Stimulated activated CD4-positive, alpha-beta T cell treated with anti-CD3 and anti-CD28 coated beads, Interleukin-1b, Interleukin-23, amount 100 ng/mL, for 1 hour (primary cell): ENCODE results near the gene RCAN1.

Source experiments
- DNase-seq, 2 donors: peaks; one replicate each; pipeline ENCODE4 v3.0.0-alpha.2; 2020; ENCODE audit warnings: low read depth in 2 of 2

The RCAN1 gene

DNA sequence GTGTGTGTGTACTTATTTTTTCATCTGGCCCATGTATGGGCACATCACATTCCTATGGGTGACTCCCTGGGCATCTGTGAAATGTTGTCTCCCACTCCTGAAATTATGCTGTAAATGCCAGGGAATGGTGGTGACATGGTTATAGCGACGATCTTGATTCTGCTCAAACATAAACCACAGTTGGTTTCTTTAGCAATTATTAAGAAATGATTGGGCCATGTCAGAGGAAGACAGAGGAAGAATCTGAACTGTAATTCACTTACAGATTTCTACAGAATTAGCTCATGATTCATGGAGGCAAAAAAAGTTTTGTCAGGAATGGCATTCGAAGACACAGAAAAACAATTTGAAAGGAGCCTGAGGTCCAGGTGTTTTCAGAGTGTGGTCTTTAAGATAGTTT is 77.1 kb downstream of the RCAN1 start:
- no peak for DNase-seq

DNA sequence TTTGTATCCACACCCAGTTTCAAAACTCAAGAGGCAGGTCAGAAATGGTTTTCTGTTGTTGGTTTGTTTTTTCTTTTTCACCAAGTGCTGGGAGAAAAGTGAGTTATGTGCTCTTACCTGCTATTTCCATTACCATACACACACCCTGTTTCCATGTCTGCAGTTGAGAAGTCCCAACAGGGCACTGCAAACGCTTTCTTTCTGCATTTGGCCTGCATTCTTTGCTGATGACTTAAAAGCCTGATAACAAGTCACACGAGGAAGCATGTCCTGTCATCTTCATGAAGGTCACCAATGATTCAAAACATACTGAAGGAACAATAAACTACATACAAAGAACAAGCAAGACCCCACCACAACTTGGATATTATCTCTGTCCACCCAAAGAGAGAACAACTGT is 78.1 kb downstream of the RCAN1 start:
- no peak for DNase-seq

DNA sequence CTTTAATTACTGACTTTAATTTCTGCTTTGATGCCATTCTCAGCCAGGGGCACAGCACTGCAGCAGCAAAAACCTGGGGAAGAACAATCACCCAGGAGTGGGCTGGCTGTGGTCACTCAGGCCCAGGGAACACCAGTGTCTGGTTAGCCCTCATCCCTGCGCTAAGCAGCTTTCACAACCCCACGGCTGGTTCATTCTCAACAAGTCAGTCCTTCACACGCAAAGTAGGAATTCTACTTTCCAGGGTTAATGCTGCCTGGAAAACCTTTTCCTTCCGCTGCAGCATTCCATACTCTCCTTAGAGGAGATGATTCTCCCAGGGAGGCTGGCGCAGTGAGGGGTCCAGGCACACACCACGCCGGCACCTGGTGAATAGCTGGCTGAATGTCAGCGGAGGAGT is 78.6 kb downstream of the RCAN1 start:
- DNase-seq: no peak

DNA sequence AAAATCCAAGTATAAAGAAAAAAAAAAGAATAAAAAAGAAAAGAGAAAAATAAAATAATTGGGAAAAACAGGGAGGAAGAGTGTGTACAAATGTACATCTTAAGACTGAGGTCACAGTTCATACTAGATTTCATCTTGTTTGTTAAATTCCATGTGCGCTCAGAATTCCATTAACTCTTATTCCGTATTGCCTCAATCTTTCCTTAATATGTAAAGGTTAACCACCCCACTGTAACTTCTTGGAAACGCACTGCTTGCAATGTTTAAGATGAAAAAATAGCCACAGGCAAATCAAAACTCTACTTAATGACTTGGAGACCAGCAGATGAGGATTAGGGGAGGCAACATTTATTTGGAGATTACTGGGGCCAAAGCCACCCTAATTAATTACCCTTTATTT is 79.0 kb downstream of the RCAN1 start:
- DNase-seq: no peak

DNA sequence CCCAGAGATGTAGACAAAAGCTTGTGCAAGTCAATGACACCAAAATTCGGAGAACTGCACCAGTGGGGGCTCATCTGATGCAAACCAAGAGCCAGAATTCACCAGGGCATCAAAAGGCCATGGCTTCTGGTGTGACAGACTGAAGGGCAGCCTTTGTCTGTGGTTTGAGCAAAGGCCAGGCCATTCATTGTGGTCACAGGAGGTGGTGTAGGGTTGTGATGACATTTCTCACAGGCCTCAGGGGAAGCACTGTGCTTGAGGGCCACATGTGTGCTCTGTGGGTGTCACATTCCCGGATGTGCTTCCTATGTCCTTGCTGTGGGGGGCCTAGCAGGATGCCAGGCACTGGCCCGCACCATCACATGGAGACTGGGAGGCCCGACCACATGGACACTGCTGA is 80.4 kb downstream of the RCAN1 start:
- no peak for DNase-seq

DNA sequence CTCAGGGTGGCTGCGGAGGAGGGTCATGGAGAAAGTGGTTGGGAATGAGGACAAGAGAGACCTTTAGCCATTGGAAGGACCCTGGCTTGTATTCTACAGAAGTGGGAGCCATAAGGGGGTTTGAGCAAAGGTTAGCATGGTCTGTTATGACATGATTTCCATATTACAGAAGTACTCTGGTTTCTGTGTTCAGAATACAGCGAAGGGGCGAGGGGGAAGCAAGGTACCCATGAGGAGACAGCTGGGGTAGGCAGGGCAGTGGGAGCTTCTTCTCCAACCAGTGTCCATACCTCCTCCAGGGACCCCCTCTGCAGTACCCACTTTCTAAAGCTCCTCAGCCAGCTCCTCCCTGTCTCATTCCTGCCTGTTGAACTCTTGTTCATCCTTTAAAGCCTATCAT is 81.0 kb downstream of the RCAN1 start:
- no peak for DNase-seq

DNA sequence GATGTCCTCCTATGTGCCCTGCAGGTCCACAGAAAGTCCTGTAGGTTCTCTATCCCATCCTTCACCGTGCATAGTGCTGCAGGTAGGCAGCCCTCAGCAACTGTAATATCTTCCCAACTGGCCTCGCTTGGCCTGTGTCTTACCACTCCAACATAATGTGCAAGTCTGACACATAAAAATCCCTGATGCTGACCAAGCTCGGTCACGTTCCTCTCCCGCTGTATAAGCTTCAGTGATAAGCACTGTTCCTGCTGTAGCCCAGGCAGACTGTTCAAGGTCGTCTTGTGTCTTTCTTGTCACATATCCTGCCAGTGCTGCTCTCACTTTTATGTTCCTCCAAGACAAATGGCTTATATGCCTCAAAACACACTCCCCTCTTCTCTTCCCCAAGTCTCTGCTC is 83.5 kb downstream of the RCAN1 start:
- no peak for DNase-seq

DNA sequence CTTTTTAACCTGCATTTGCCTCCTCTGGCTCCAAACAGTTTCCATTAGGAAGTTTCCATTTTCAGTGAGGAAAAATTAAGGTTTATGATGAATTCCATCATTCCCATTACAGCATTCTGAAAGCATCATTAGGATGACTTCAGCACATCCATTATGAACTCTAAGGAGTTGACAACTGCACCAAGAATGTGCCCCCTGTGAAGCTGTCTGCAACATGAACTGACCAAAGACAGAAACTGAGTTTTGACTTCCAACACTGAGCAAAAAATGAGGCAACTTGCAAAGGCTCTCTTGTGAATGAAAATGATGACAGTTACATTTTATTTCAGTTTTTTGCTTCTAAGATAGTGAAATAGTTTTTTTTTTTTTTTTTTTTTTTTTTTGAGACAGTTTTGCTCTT is 84.7 kb downstream of the RCAN1 start:
- DNase-seq: no peak

DNA sequence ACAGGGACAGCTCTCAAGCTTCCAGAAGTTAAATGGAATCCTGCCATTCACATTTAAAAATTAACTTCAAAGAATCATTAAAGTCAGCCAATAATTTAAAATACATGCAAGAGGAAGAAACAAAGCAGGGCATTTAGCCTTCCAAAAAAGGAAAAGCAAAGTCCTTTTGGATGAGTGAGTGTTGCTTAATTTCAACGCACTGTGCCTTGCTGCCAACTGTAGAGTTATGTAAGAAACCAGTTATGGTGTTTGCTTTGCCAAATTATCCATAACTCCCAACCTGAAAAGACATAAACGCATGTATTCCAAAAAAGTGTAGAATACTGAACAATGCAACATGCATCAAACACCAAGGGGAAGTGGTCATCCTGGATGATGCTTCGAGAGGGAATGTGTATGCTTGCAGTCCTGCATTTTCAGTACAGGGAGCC is 86.8 kb downstream of the RCAN1 start:
- no peak for DNase-seq

DNA sequence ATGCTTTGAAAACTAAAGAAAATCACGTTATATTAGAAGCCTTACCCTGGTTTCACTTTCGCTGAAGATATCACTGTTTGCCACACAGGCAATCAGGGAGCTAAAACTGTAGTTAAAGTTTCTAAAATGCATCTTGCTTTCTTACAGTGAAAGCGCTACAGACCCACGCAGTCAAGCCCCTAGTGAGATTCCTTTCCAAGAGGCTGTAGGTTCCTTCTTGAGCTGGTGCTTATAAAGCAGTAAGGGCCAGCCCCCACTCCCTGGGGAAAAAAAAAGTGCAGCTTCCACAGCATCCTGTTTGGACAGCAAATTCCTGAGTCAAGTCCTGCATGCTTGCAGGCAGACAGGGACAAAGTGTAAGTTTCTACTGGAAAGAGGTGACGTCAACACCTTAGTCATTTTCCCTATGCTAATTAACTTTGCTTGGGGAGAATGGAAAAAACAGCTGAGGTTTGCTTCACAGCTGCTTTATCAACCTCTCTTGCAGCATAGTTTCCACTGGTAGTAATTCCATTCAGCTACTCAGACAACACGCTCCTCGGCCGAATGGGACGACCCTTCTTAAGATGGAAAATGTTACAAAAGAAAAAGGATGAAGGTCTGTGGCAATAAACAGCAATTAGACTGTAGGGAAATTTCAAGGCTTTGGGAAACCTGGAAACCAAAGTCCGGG is 88.2 kb downstream of the RCAN1 start:
- DNase-seq: no peak

DNA sequence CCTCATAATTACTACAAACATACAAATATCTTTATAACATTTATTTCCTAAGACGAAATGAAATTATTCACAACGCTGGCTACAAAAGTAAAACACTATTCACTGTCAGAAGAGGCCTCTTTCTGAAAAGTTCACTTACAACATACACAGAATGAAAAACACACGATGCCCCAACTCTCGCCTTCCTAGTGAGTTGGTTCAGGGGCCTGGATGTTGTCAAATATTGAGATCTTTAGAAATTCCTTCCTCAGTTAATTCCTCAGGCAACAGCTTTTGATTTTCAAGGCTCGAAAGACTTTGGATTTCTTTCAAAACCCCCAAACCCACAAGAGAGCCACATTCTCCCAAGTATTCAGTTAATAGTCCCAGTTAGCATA is 88.7 kb downstream of the RCAN1 start:
- DNase-seq: no peak

DNA sequence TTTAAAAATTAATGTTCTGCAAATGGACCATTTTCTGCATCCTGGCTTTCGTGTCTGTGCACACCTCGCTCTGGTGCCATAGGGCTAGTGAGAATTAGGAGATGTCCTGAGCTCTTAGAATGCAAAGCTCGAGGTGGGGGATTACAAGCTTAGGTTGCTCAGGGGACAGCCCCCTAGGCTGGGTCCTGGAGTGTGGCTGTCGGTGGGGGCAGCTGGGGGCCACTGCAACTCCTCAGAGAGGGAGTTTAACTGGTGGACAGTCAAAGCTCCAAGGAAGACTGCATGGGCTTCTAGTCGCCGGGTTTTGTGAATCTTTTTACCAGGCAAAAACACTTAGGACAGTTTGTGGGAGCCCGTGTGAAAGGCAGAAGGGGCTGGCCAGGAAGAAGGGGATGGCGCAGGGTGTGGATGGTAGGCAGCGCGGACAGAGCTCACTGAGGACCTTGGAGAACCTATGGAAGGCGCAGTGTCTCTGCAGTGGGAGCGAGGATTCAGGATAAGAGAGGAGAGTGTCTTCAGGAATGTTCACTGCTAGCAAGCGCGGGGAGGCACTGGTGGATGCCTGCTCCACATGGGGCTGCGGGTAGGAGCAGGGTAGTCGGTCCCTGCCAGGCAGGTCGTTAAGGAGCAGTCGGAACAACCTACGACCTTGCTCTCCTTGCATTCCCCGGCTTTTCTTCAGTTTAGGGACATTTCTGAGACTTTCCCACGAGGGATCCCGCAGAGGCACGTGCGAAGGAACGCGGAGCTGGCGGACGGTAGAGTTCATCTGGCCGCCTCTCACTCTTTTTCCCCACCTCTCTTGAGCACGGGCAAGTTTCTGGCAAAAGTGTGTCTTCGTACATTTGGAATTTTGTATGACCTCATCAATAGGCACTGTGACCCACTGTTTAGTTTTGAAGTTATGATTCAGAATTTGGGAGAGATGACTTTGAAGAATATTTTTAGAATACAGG is 90.0 kb downstream of the RCAN1 start:
- no peak for DNase-seq

DNA sequence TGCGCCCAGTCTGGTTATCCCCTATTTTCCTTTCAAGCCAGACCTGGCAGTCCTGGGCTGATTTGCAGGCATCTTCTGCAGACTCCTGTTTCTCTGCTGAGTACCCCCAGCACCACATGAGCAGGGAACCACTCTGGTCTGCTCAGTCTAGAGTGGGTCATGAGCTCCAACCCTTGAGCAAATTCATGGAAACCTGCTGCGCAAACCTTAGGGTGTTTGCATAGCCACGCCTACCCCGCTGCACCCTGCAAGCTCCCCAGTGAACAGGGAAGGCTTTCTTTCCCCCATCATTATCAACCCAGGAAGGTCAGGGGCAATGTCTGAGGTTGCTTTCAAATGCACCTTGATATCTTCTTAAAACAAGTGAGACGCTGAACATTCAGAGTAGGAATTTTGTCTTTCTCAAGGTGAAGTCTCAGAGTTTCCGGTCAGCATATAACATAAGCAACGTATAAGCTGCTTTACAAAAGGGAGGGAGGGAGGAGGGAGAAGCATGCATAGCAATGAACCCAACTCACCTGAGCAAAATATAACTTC is 91.8 kb downstream of the RCAN1 start:
- DNase-seq: no peak

DNA sequence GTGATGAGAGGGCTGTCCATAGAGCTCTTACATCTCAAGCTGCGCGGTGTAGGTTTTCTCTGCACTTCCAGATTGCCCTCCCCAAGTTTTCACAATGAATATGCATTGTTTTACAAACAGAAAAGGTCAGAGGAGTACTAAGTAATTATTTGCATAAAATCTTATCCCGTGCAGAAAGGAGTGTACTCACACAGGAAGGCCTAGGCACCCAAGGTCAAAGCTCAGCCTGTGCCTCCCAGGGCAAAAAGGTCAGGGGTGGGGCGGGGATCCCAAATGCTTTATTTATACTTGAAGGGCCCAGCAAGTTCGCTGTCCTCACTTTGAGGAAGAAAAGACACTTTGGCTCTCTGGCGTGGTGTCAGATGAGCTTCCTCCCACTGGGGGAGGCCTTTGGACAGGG is 92.6 kb downstream of the RCAN1 start:
- DNase-seq: no peak

DNA sequence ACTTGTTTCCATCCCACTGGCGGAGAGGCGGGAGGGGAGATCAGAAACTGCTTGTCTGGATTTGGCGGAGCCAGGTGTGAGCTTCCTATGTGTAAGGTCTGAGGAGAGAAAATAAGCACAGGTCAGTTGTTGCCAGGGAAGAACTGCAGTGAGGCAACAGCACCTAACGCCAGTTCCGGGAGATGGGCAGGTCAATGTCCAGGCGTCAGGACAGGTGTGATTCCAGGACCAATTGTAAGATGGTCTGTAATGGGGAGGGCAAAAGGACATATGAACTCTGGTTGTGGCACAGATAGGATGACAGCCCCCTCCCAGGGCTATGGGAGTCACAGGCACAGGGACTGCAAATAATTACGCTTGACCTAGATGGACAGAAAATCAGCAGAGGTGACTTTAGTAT is 93.4 kb downstream of the RCAN1 start:
- DNase-seq: no peak

DNA sequence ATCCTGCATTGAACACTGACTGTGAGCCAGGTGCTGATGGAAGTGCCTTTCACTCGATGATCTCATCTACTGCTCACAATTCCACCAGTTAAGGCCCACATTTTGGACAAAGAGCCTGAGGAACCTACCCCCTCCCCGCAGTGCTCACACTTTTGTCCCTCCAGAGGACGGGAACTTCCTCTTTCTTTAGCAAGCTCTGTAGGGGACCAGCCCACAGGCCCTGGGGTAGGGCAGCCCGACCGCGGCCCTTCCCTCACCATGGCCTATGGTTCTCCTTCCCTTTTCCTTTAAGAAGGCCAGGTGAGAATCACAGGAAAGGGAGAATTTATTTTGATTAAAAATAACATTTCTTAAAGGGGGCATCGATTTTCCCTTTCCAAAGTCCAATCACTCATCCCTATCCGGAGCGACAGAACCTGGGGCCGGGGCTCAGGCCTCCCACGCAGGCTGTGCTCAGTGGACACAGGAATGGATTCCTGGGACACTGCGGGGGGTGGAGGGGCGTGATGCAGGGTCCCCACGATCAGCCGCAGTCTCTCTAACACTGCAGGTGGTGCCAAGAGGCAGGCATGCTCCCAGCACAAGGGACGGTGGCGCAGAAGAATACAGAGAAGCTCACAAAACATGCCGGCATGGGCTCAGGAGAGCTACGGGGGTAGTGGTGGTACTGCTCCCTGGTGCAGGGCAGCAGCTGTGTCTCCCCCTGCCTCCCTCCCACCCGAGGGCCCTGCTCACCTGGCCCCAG is 94.0 kb downstream of the RCAN1 start:
- DNase-seq: no peak

DNA sequence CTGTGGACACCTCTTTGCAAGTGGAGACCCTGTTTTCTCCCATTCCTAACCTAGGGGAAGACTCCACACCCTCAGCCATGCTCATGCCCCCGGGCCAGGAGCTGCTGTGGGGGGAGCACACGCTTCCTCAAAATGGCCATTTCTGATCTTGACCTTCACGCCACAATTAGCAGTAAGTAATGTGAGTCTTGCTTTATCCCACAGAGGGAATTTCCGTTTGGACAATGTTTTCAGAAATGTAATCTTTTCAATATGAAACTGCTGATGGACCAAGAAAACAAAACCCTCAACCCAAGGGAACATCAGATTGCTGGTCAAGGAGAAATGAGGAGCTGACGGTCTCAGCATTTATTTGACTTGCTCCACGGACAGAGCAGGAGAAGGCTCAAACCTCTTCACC is 94.6 kb downstream of the RCAN1 start:
- no peak for DNase-seq

DNA sequence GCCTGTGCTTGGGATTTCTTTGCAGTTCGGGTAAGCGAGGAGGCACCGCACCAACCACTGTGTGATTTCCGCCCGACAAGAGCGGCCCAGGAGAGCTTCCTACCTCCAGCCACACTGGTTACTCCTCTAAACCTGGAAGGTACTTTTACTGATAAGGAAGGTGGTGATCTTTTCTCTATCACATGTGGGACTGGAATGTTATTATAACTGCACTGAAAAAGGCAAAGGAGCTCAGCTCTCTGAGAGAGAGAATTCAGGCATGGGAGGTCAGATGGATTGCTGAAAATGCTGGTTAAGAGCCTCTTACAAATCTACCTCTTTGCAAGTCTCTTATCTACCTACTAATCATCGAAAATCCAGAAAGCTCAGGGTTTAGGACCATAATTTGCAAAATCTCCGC is 95.2 kb downstream of the RCAN1 start:
- no peak for DNase-seq

DNA sequence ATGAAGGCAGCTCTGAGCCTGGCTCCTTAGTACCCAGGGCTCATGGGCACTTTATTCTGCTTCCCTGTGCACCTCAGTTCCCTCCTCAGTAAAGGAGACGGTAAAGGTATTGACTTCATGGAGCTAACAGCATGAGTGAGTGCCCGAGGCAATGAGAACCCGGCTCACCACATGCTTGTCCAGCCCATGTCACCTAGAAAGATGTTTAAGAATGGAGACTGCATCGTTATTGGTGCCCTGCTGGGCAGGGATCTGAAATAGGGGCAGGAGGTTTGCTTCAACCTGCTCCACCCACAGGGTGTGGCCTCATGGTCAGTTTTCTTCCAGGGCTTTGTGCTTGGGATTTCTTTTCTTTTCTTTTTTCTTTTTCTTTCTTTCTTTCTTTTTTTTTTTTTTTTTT is 95.9 kb downstream of the RCAN1 start:
- DNase-seq: no peak

DNA sequence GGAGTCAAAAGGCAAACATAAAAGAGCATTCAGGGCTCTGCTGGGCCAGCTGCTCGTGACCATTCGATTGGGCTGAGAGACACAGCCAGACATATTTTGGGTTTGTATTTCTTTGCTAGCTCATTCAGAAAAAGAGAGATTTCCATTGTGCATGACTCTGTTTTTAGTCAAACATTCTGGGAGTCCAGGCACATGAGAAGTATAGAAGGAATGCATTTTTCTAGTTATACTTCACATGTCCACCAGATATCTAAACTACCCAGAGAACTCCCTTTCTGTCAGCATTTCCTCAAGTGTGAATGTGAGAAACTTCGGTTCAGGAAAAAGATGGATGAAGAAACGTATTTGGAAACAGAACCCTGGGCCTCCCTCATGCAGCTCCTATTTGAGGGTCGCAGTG is 96.6 kb downstream of the RCAN1 start:
- no peak for DNase-seq

DNA sequence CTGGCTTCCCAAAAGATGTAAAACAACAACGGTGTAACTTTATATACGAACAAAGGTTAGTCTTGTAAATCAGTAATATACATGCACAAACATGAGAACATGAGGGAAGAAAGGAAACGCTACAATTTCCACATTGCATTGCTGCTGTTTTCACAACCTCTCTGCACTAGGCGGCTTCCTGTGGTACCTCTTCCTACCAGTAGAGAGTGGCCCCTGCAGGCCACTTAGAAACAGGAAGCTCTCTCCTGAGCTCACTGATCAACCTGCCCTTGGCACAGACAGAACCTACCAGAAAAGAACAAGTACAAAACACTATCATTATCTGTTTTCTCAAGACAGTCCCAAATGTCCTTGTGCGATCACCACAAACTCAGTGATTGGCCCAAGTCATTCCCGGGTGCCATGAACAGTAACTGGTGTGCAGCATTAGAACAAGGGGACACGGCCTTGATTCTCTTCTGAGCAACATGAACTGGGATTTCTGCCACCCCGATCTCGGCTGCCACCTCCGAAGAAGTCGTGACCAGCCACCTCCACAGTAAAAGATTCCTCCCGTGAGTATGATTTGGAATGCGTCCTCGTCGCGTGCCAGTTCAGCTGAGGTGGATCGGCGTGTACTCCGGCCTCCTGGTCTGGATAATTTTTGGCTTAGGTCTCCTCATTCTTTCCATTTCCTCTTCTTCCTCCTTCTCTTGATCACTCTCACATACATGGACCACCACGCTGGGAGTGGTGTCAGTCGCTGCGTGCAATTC is 97.2 kb downstream of the RCAN1 start:
- DNase-seq: no peak

DNA sequence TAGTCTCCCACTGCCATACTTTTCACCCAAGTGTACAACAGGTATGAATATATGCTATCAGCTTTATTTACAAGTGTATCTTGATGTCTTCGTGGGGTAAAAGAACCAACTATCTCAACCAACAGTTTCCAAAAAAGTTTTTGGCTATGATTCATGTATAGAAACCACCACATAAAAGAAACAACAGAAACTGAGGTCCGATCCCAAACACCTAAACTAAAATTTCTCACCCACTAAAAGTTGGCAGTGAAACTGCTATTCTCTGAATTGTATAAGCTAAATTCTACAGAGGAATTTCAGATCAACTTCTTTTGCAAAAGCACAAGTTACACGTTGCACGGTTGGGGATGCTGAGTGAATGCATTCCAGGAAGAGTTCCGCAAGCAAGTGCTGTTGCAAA is 97.9 kb downstream of the RCAN1 start:
- DNase-seq: no peak
